A549 treated with dexamethasone at 1 μM for 4 hours (cell line): ENCODE measurements around the gene SIM2. TPM values are rescaled to one million over a fixed set of nuclear protein-coding genes. Genes with fewer than 3 reads are reported as not detected.

ENCODE experiments used
- total RNA-seq: library from RNA; stranded (reverse); fragments of 200-300 nt; extraction: Qiagen RNA extraction; gene quantifications from 5 replicates; pipeline ENCODE4 v1.2.3, GENCODE V29; 2022

SIM2 gene
- 4.8 to 8.4 TPM (median 6.5 TPM) in 5 replicates for total RNA-seq

GRCh38 chr21:36698981-36699545 is at the start of gene SIM2:
Gene SIM2 (plus strand): TSS chr21:36699115. CDS start chr21:36699747, 632 bp downstream.

Other genes with a start within 250 kb of the SIM2 start
- 0.07 TPM in 1 of 5 replicates, not detected in the others for gene CLDN14, start 219.0 kb upstream of the SIM2 start, total RNA-seq